ENCODE results near the gene MED9. TPM values are rescaled to one million over a fixed set of nuclear protein-coding genes. Genes with fewer than 3 reads are reported as not detected.

MED9 gene
- total and polyA plus RNA-seq, 4 donors: 10.8 to 15.4 (median 13.3) TPM

- no peak overlapping the region for H3K27ac ChIP-seq (ENCODE audit: low read depth in 1 of 2, low read length in 1 of 2)
Observed at GRCh38 chr17:17491031-17491471, 14.3 kb downstream of the MED9 start.

DNA sequence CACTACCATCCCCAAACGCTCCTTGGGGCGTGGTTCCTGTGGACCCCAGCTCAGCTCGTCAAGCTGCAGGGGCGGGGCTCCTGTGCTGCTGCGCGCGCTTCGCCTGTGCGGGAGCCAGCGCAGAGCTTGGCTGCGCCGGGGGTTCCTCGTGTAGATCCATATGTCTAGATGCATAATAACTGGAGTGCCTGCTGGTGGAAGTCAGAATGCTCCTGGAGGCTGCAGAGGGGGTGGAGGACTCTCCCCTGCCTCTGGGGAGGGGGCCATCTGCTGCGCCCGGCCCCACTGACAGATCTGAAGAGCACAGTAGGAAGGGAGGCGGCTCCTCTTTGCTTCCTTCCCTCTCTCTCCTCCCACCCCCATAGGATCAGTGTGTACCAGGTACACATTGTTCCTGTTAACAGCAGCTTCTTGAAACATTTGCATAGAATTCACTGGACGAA, 14.8 kb downstream of the MED9 start:
- TF ChIP-seq, protein P1, sequence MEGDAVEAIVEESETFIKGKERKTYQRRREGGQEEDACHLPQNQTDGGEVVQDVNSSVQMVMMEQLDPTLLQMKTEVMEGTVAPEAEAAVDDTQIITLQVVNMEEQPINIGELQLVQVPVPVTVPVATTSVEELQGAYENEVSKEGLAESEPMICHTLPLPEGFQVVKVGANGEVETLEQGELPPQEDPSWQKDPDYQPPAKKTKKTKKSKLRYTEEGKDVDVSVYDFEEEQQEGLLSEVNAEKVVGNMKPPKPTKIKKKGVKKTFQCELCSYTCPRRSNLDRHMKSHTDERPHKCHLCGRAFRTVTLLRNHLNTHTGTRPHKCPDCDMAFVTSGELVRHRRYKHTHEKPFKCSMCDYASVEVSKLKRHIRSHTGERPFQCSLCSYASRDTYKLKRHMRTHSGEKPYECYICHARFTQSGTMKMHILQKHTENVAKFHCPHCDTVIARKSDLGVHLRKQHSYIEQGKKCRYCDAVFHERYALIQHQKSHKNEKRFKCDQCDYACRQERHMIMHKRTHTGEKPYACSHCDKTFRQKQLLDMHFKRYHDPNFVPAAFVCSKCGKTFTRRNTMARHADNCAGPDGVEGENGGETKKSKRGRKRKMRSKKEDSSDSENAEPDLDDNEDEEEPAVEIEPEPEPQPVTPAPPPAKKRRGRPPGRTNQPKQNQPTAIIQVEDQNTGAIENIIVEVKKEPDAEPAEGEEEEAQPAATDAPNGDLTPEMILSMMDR (IDR thresholded peaks at IDR 0.05; ENCODE audit: control extremely low read depth, extremely low read depth): no peak
- ATAC-seq (ENCODE audit: insufficient read depth, low FRiP score): no peak
- Histone ChIP-seq H3K4me3 (no peak overlapping the region), H3K27ac (ENCODE audit: low read depth in 1 of 2, low read length in 1 of 2) (no peak overlapping the region), H3K36me3 (ENCODE audit: control insufficient read depth in 4 of 4, insufficient read depth in 4 of 4, low read length in 4 of 4) (peaks cover 13 to 27% (median 14%) of the 10 kb centered on the region in 4 donors), H3K4me1 (ENCODE audit: control insufficient read depth in 5 of 5, insufficient read depth in 5 of 5, low read length in 5 of 5) (peaks cover 0 to 9% (median 0%) of the 10 kb centered on the region in 5 donors), H3K9ac (ENCODE audit: insufficient read depth in 1 of 2, low read length in 2 of 2) (no peak overlapping the region), H3K27me3 (ENCODE audit: control insufficient read depth in 3 of 3, insufficient read depth in 3 of 3, low read length in 2 of 3) (peaks cover 0 to 6% (median 0%) of the 10 kb centered on the region in 3 donors), H3K9me3 (ENCODE audit: control insufficient read depth in 4 of 4, insufficient read depth in 3 of 4, low read length in 3 of 4) (no peaks in the 10 kb centered on the region)
- no peak for DNase-seq
- WGBS, 2 donors: 88 to 94% methylated on average over 17 of the region's 17 CpGs

More at GRCh38 chr17:17491031-17491471, 14.3 kb downstream of the MED9 start:
- ATAC-seq (ENCODE audit: insufficient read depth, low FRiP score) (no peak), DNase-seq (no peak)
- peaks cover 0 to 6% (median 0%) of the 10 kb centered on the region in 3 donors for H3K27me3 ChIP-seq (ENCODE audit: control insufficient read depth in 3 of 3, insufficient read depth in 3 of 3, low read length in 2 of 3)
- 87 to 89% methylated on average over 10 of the region's 10 CpGs for WGBS, 2 donors
- H3K9ac ChIP-seq (ENCODE audit: insufficient read depth in 1 of 2, low read length in 2 of 2): no peak overlapping the region
- H3K4me3 ChIP-seq: no peak overlapping the region
- peaks cover 0 to 9% (median 0%) of the 10 kb centered on the region in 5 donors for H3K4me1 ChIP-seq (ENCODE audit: control insufficient read depth in 5 of 5, insufficient read depth in 5 of 5, low read length in 5 of 5)
- TF ChIP-seq, protein P1 (IDR thresholded peaks at IDR 0.05; ENCODE audit: control extremely low read depth, extremely low read depth): no peak
- H3K36me3 ChIP-seq (ENCODE audit: control insufficient read depth in 4 of 4, insufficient read depth in 4 of 4, low read length in 4 of 4): peaks cover 13 to 27% (median 14%) of the 10 kb centered on the region in 4 donors
- no peaks in the 10 kb centered on the region for H3K9me3 ChIP-seq (ENCODE audit: control insufficient read depth in 4 of 4, insufficient read depth in 3 of 4, low read length in 3 of 4)

DNA sequence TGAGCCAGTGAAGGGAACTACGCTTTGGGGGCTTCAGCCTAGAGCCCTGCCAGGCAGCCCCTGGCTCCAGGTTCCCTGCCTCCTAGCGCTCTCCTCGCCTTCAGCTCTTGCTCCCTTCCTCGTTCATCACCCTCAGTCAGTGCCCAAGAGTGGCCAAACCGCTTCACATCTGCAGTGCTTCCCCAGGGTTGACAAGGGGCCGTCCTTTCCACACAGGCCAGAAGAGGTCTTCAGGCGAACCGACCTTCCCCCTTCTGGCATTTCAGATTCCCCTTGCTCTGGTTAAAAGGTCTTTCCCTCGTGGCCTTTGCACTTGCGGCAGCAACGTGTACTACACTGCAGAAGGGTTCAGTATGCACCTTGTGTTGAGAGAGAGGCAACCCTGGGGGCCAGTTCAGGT, 15.3 kb downstream of the MED9 start:
- H3K27ac ChIP-seq (ENCODE audit: low read depth in 1 of 2, low read length in 1 of 2): no peak overlapping the region
- peaks cover 0 to 6% (median 0%) of the 10 kb centered on the region in 3 donors for H3K27me3 ChIP-seq (ENCODE audit: control insufficient read depth in 3 of 3, insufficient read depth in 3 of 3, low read length in 2 of 3)
- DNase-seq: no peak
- no peak overlapping the region for H3K4me3 ChIP-seq
- peaks cover 13 to 27% (median 14%) of the 10 kb centered on the region in 4 donors for H3K36me3 ChIP-seq (ENCODE audit: control insufficient read depth in 4 of 4, insufficient read depth in 4 of 4, low read length in 4 of 4)
- no peak overlapping the region for H3K9ac ChIP-seq (ENCODE audit: insufficient read depth in 1 of 2, low read length in 2 of 2)
- H3K9me3 ChIP-seq (ENCODE audit: control insufficient read depth in 4 of 4, insufficient read depth in 3 of 4, low read length in 3 of 4): no peaks in the 10 kb centered on the region
- H3K4me1 ChIP-seq (ENCODE audit: control insufficient read depth in 5 of 5, insufficient read depth in 5 of 5, low read length in 5 of 5): peaks cover 0 to 9% (median 0%) of the 10 kb centered on the region in 5 donors
- WGBS, 2 donors: 89 to 92% methylated on average over 11 of the region's 11 CpGs
- ATAC-seq (ENCODE audit: insufficient read depth, low FRiP score): no peak
- TF ChIP-seq, protein P1 (IDR thresholded peaks at IDR 0.05; ENCODE audit: control extremely low read depth, extremely low read depth): no peak

GRCh38 chr17:17492571-17492970, 15.8 kb downstream of the MED9 start:
- no peak overlapping the region for H3K9ac ChIP-seq (ENCODE audit: insufficient read depth in 1 of 2, low read length in 2 of 2)
- TF ChIP-seq, protein P1 (IDR thresholded peaks at IDR 0.05; ENCODE audit: control extremely low read depth, extremely low read depth): no peak
- H3K4me3 ChIP-seq: no peak overlapping the region
- no peak for ATAC-seq (ENCODE audit: insufficient read depth, low FRiP score)
- no peak for DNase-seq
- peaks cover 11 to 27% (median 13%) of the 10 kb centered on the region in 4 donors for H3K36me3 ChIP-seq (ENCODE audit: control insufficient read depth in 4 of 4, insufficient read depth in 4 of 4, low read length in 4 of 4)
- peaks cover 0 to 6% (median 0%) of the 10 kb centered on the region in 3 donors for H3K27me3 ChIP-seq (ENCODE audit: control insufficient read depth in 3 of 3, insufficient read depth in 3 of 3, low read length in 2 of 3)
- 92 to 95% methylated on average over 9 of the region's 9 CpGs for WGBS, 2 donors
- H3K9me3 ChIP-seq (ENCODE audit: control insufficient read depth in 4 of 4, insufficient read depth in 3 of 4, low read length in 3 of 4): no peaks in the 10 kb centered on the region
- H3K27ac ChIP-seq (ENCODE audit: low read depth in 1 of 2, low read length in 1 of 2): no peak overlapping the region
- peaks cover 0 to 9% (median 0%) of the 10 kb centered on the region in 5 donors for H3K4me1 ChIP-seq (ENCODE audit: control insufficient read depth in 5 of 5, insufficient read depth in 5 of 5, low read length in 5 of 5)
